ENCODE data around the gene EPB41.

EPB41 gene

DNA sequence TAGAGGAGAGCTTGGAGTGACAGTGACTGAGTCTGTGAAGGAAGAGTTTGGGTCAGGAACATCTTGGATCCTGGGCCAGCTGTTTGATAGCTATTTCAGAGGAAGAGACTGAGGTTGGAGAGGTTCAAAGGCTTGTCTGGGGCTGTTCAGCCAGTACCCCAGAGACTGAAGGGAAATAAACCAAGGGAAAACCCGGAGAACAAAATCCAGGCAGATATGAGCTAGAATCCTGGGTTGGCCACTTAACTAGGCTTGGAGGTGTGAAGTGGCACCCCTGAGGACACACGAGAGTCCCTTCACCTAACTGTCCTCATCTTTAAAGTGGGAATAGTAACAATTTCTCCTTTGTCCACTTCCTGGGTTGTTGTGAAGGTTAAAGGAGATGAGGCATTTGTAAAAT lies 23.1 kb upstream of the EPB41 start:
- no peak for DNase-seq

DNA sequence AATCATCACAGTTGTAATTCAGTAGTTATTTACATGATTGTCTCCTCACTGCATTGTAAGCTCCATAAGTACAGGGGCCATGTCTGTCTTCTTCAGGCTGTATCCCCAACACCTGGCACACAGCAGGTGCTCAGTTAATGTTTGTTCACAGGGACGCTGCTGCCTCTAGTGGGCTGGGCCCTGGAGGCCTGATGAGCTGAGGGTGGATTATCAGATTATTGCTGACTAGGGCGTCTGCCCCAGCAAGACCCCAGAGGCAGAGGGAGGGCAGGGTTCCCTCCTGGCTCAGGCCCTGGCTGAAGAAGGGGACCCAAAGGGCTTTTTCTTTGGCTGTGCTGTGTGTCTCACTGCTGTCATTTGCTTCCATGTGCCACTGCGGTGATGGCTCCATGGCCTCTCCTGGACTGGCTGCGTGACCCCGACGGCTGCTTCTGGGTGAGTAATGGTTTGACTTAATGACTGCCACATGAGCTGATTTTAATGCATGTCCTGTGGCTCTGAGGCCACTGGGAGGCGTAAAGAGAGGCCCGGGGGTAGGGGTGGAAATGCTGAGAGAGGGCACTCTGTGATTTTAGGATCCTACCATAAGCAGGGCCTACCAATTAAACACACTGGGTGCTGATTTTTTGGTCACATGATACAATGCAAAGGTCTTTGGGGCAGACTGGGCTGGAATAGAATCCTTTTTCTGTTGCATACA lies 20.8 kb upstream of the EPB41 start:
- peak in 1 of 6 experiments; percentile 25 for DNase-seq

DNA sequence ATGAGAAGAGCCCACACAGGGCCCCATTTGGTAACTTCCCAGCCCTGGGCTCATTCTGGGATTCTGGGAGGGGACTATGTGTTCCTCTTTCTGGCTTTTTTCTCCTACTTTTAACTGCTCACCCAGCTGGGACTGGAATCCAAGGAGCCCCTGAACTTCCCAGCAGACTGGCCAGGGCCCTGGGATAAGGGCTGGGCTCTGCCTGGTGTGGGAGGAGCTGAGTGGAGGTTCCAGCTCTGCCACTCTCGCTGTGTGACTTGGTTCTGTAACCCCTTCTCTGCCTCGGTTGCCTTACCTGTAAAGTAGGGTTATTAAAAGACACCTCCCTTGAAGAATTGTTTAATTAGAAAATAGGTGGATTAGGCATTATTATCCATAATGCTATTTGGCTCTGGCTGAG lies 19.6 kb upstream of the EPB41 start:
- DNase-seq: no peak

DNA sequence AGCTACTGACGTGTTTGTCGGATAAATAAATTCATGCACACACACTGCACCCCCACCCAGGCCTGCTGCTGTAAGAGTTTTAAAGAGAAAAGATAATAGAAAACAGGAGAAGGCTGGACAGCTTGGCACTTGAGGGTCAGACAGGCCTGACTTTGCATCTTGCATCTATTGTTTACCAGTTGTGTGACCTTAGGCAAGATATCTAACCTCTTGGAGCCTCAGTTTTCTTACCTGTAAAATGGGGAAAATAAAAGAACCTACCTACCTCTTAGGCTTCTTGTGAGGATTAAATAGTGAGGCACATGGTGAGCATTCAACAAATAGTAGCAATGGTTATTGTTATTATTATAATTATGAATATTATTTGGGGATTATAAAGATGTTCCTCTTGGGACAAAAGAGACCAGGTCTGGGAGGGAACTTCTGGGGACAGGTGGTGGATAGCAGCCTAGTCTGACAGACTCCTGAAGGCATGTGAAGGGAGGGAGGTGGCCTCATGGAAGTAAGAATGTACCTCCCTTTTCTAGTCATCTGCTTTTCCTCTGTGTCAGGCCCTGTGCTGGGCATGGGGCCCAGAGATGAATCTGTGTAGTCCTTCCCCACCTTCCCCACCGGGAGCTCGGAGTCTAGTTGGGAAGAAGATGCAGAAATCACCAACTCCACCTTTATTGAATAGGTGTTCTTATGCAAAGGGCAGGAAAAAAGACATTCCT lies 18.3 kb upstream of the EPB41 start:
- DNase-seq: no peak

DNA sequence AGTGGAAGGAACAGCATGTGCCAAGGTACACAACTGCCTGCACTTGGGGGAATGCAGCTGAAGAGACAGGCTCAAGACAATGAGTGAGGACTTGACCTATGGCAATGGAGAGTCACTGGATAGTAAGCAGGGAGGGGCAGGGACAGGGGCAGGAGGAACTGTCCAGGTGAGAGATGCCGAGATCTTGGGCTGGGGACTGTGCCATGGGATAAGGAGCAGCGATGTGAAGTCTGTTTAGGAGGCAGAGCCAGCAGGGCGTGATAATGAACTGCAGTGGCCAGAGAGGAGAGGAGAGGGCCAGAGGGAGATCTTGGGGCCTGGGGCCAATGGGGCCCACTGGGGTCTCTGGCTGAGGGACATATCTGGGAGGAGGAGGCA lies 17.8 kb upstream of the EPB41 start:
- no peak for DNase-seq

DNA sequence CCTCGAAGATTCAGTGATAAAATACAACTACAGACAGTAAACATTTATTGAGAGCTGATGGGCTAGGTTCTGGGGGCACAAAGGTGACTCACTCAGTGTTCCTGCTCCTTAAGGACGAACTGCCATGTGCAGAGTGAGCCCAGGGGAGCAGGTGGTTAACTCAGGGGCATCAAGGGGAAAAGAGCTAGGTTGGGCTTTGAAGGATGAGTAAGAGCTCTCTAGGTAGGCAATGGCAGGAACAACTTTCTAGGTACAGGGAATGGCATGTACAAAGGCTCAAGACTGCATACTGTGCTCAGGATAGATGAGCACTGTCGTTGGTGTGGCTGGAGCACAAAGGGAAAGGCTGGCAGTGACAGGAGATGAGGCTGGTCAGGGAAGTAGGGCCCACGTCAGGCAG lies 16.6 kb upstream of the EPB41 start:
- no peak for DNase-seq

DNA sequence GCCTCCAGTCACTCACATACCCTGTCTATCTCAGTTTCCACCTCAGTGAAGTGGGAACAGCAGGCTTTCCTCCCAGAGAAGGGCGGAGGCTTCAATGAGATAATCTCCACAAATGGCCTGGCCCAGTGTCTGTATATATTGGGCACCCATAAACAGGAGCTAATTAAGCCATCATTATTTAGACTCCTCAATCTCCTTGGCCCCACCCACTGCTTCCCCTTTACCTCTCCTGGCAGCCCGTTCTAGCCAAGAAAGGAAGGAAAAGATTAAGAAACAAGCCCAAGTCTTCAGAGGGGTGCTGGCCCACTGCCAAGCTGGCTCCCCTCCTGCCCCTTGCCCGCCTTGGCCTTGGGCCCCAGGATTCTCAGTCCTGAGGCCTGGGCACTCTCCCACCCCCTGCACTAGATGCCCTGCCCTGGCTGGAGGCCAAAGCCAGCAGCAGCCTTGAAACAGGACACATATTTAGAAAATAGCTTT lies 15.9 kb upstream of the EPB41 start:
- DNase-seq: no peak

DNA sequence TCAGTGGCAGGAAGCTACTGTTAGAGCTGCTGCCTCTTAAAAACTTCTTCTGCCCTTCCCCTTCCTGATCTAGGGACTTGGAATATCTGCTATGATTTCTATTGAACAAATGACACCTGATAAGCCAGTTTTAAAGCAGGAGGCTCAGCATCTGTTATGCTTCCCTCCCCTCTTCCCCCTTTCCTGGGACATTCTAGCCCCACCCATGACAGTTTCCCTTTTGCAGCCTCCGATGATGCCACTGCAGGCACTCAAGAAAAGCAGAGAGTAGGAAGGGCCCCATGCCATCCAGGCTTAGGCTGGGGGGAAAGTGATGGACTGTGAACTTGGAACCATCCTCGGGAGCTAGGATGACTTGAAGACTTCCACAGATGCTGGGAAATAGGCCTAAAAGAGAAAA lies 15.1 kb upstream of the EPB41 start:
- no peak for DNase-seq

DNA sequence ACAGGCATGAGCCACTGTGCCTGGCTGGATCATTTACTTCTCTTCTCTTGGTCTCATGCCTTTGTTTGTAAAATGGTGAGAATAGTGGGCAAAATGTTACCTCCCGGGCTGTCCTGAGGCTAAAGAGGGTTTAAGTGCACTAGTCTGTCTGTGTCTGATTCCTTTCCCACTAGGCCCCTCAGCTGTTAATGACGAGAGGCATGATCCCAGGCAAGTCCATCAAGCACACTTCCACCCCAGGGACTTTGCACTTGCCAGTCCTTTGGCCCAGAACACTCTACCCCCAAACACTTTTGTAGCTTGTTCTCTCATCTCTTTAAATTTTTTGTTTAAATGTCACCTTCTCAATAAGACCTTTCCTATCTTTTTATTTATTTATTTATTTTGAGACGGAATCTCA lies 13.8 kb upstream of the EPB41 start:
- no peak for DNase-seq

DNA sequence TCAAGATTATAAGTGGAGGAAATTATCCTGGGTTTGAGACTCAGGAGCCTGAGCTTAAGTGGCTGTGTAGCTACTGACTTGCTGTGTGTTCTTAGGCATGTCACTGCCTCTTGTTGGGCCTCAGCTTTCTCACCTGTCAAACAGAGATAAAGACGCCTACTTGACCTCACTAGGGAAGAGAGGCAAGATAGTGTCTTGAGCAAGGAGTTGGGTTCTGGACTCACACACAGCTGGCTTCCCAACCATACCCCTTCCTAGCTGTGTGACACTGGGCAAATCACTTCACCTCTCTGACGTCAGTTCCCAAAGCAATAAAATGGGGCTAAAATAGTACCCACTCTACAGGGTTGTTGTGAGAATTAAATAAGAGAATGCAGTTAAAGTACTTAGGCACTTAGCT lies 11.6 kb upstream of the EPB41 start:
- no peak for DNase-seq

DNA sequence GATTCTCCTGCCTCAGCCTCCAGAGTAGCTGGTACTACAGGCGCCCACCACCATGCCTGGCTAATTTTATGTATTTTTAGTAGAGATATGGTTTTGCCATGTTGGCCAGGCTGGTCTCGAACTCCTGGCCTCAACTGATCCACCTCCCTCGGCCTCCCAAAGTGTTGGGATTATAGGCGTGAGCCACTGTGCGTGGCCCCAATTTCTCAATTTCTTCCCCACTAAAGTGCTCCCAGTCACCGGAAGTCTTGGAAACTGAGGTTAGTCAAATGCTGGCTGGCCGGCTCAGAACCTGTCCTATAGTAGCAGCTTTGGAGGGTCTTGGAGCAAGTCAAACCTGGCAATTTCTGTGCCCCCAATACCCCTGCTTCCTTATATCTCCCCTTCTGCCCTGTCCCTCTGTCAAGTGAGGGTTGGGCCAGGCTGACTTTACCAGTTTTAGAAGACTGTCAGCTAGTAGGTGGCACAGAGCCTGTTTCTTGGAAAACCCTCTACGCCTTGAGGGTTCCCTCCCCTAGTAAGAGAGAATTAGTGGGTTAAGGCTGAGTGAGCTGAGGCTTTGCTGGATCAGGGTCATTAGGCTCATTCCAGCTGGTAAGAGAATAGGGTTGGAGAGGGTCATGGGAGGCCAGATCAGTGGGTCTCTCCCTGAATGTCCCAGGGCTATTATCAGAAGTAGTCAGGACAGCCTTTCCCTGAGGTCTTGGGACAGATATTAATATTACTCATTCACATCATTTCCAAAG lies 8.3 kb upstream of the EPB41 start:
- no peak for DNase-seq

DNA sequence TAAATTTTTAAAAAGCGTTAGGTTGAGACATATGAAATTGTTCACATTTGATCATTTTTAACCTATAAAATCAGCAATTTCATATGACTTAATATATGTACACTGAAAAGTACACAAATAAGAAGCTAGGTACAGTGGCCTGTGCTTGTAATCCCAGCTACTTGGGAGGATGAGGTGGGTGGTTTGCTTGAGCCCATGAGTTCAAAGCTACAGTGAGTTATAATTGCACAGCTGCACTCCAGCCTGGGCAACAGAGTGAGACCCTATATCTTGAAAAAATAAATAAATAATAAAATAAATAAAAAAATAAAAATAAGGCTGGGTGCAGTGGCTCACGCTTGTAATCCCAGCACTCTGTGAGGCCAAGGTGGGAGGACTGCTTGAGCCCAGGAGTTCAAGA lies 5.2 kb upstream of the EPB41 start:
- no peak for DNase-seq

DNA sequence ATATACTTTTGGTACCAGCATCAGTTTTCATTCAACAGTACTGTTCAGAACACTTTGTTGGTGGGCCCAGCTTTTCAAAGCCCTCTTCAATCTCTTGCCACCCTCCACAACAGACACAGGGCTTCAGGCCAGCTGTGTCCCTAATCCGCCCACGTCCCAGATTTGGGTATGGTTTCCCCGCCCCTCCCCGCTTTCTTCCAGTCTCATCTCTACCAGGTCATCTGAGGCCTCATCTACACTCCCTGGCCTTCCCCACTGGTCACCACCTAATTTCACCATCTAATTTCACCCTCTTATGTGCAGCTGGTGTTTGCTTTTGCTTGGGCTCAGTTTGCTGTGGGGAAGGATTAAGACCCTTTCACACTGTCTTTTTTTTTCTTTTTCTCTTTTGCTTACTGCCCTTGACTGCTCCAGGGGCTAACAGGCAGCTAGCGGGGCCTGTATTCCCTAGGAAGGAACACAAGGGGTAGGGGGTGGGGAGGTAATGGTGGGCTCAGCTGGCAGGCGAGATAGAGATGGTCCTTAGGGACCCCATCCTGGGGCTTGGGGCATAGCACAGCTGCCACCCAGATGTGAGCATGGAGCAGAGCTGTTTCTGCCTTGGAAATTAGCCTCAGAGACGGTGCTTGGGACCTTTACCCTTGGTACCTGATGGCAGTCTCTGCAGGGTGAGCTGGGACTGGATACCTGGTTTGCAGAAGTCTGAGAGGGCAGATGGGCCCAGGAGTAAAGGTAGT lies 3.8 kb upstream of the EPB41 start:
- no peak for DNase-seq

DNA sequence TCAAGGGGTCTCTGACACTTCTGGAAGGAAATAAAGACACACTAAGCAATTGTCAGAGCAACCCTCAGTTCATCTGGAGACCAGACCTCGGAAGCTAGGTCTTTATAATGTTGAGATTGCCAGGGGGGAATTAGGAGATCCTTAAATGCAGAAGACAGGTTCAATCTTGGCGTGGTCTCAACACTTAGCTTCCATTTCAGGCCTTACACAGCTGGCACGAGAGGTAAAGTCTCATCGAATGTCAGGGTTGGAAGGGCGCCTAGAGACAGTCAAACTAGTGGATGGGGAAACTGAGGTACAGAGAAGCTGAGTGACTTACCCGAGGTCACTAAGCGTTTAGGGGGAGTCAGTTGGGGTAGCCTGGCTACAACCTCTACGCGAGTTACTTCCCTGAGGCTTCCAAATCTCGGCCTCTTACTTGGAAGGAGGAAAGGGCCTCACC lies 562 bp upstream of the EPB41 start:
- no peak for DNase-seq

DNA sequence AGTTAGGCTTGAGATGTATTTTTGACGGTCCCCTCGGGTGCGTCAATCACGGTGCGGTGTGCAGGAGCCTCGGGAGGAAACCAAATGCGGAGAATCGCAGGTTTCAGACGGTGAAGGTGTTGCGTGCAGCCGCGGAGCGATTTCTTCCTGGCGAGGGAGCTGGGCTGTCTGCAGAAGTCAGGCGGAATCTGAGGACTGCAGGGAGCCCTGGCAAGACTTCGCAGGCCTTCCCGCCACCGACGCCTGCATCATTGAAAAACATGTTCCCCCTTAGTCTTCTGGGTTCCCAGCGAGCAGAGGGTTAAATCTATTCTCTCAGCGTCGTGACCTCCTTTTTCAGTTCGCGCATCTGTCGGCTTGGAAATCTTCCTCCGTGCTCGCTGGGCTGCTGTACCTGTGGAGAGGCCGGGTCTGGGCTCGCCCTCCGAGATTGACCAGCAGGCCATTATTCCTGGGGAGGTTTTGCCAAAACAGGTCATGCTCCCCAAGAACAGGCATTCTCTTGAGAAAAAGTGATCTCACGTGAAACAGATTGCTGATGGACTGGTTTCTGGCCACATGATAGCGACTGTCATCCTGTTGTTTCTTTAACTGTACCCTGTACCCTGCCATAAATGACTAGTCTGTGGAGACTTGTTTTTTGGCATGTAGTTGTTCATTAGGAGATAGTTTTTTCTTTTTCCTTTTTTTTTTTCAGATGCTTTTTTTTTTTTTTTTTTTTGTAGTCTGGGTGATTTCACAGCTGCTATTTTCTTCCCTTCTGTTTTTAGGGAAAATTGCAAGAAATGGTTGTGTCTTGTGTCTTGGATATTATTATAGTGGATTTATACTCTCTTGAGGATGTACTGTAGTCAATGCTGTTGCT lies 894 bp downstream of the EPB41 start:
- DNase-seq: peak in 5 of 6 experiments; percentile 55 to 79 (median 62)

DNA sequence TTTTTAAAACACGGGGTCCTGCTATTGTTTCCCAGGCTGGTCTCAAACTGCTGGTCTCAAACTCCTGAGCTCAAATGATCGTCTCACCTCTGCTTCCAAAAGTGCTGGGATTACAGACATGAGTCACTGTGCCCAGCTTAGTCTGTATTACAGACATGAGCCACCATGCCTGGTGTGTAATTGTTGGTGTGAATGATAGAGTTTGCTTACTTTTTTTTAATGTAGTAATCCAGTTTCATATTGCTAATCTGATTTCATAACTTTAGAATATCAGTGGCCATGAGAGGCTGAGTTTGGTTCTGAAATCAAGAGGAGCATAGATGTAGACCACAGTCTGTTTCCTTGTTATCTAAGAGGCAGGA lies 3.4 kb downstream of the EPB41 start:
- no peak for DNase-seq

DNA sequence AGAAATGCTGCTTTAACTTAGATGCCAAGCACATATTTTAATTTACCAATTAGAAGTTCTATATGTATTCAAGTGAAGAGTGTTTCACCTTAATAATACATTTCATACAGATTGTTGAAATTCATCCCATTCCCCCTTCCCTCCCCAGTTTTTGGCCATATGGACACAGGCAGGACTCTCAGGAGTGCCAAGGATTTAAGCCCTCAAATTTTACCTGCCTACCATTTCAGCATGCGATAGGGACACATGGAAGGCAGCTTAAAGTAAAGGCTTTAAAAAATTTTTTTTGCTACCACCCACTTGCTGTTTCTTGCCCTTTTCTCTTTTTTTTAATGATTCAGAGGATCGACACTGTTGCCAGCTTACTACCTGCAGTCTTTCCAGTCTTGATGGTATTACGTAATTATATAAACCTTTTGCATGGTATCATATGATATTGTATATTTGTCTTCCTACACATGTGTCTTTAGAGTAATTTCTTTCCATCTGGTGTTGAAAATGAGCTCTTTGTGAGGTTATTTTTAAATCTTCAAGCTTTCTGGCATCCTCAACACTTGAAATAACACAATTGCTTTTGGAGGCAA lies 7.0 kb downstream of the EPB41 start:
- DNase-seq: no peak

DNA sequence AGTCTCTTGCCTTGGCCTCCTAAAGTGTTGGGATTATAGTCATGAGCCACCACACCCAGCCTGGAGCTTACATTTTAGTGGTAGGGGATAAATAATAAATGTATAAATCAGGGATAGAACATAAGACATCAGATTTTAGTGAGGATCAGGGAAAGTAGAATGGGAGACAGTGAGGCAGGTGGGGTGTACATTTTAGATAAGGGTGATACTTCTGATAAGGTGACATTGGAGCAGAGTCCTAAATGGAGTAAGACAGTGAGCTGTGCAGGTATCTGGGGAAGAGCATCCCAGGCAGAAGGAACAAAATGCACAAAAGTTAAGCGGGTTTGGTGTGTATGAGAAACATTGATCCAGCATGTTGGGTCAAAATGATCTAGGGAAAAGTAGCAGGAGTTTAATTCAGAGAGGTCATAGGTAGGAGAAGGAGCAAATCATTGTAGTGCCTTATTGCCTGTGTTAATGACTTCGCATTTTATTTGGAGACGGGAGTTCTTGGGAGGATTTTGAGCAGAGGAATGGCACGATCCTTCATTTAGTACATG lies 11.1 kb downstream of the EPB41 start:
- no peak for DNase-seq

DNA sequence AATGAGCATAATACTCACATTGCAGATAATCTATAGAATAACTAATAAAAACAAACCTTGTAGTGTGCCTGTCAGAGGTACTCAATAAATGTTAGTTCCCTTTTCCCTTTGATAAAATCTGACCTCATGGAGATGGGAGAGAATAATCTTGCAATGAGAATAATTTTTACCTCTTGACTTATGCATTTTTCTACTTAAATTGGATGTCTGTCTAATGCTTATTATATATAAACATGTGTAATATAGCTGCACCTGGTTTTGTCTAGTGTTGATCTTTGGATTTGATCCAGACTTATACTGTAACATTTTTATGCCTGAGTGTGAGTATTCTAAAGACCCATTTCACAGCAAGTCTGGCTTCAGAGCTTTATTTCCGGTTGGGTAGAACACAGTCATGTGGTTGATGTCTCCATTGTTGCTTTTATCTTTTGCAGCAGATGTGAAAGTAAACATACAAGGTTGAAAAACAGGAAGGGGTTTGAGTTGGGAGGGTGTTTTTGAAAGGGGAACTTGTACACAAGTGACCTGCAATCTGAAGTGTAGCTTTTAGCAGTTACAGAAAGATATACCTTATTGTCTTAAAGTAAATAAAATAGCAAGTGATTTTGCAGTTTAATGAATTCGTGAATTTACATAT lies 12.4 kb downstream of the EPB41 start:
- DNase-seq: peak in 5 of 6 experiments; percentile 34 to 81 (median 78)

DNA sequence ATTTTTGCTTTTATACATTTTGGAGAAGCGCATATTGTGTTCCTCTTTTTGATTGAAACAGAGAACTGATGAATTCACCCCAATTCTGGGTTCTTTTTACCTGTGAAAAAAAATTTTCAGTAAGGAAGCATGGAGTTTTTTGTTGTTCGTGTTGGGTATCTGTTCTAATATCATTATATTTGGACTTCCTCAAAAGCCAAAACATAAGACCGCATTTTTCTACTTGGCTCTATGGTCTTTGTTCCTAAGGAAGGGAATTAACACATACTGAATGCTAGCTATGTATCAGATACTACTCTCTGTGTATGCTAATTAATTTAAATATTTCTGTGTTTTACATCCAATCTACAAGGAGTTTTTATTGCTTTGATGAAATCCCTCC lies 12.9 kb downstream of the EPB41 start:
- no peak for DNase-seq

Measured in stimulated activated naive CD4-positive, alpha-beta T cell (primary cell).